ENCODE data around the gene RNF130. TPM values are rescaled to one million over a fixed set of nuclear protein-coding genes. Genes with fewer than 3 reads are reported as not detected.

Gene RNF130
- total and polyA plus RNA-seq, 9 of the 15 experiments (the other 6 are each of a cell fraction or from before 2014, with no cell fraction given): 5.8 to 39.4 (median 27.1) TPM

DNA sequence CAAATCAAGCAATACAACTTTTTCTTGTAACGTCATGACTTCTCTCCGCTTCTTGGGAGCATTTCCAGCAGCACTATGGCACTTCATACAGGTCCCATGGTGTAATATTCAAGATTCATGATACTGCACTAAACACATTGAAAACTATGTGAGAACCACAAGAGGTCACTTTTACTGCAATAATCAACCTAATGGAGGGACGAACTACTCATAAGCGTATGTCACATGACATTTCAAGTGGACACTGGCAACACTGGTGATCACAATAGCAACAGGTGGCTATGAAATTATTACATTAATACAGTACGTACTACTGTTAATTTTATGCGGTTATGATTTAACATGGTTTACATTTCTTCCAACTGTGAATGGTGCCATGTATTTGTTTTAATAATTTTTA, 85.2 kb downstream of the RNF130 start:
- WGBS (ENCODE audit: insufficient coverage, low coverage, missing lambda C conversion rate): 51% methylated on average over 6 of the region's 6 CpGs
- Histone ChIP-seq H3K4me1 (replicated peaks in 1 of 2; ENCODE audit: control insufficient read depth in 2 of 2, insufficient read depth in 2 of 2, low read length in 2 of 2) (peaks cover 0 to 7% of the 10 kb centered on the region in 2 experiments; a peak in 2 of 5 replicates), H3K27me3 (ENCODE audit: control insufficient read depth in 2 of 2, insufficient read depth in 2 of 2, low read length in 2 of 2) (no peaks in the 10 kb centered on the region), H3K36me3 (ENCODE audit: control insufficient read depth, insufficient read depth, low read length) (no peaks in the 10 kb centered on the region), H2AFZ (ENCODE audit: low read depth, low read length) (no peak overlapping the region), H3K9me1 (ENCODE audit: control insufficient read depth, insufficient read depth, low read length) (no peaks in the 10 kb centered on the region), H3K9ac (ENCODE audit: insufficient read depth in 1 of 2, low read depth in 2 of 2, low read length in 2 of 2) (no peak overlapping the region), H3K27ac (ENCODE audit: extremely low read depth, low read depth, low read length) (no peak overlapping the region), H3K4me2 (ENCODE audit: insufficient read depth, low read length) (no peak overlapping the region), H3K4me3 (no peak overlapping the region), H4K20me1 (replicated peaks; ENCODE audit: control insufficient read depth, insufficient read depth, low read length) (no peaks in the 10 kb centered on the region), H3K9me3 (replicated peaks; ENCODE audit: control insufficient read depth, insufficient read depth, low read depth, low read length) (0 out of 2 replicates have a peak, but pooled peaks cover 2% of the 10 kb centered on the region), H3K79me2 (ENCODE audit: control insufficient read depth, insufficient read depth, low read length) (no peaks in the 10 kb centered on the region)
- ATAC-seq: peak; percentile 61
- no peak for FAIRE-seq
- in situ Hi-C loops (cut with MboI): no loop called here
- DNase-seq (ENCODE audit: extremely low read depth in 1 of 4, low spot score in 3 of 4): peak in 2 of 4 experiments; percentile 22 to 29
- ChIA-PET CTCF (ENCODE audit: low intra/inter-chr PET ratio) (no interaction called here), POLR2A (no interaction called here)
- BruUV-seq (replicated peaks): no TSS peak
- intact Hi-C loops (cut with micrococcal nuclease): loop anchor here (5.0 kb wide), 2 partner anchors 86 to 106 kb away; partner anchors contain the start of gene RNF130
- TF ChIP-seq ZNF764 (CRISPR knock-in tag; IDR thresholded peaks at IDR 0.05; ENCODE audit: low read depth) (no peak), ZNF586 (CRISPR knock-in tag; conservative IDR thresholded peaks at IDR 0.05) (no peak), MYC (IDR thresholded peaks at IDR 0.05; ENCODE audit: low read depth, low read length) (no peak), MYC (CRISPR knock-in tag; IDR thresholded peaks at IDR 0.05; ENCODE audit: borderline replicate concordance, low read depth) (no peak), RFX1 (IDR thresholded peaks at IDR 0.05) (0 out of 2 replicates have a peak, but pooled peaks have one; percentile 20), ELK3 (CRISPR knock-in tag; IDR thresholded peaks at IDR 0.05) (no peak), ZNF639 (CRISPR knock-in tag; conservative IDR thresholded peaks at IDR 0.05 in 1 of 2, IDR thresholded peaks at IDR 0.05 in 1 of 2) (no peak), CBX3 (IDR thresholded peaks at IDR 0.05; ENCODE audit: borderline replicate concordance in 1 of 2, low read length in 2 of 2) (no peak), NCOA6 (IDR thresholded peaks at IDR 0.05) (no peak), ZBED1 (IDR thresholded peaks at IDR 0.05) (no peak)
- TF ChIP-seq, protein P1, sequence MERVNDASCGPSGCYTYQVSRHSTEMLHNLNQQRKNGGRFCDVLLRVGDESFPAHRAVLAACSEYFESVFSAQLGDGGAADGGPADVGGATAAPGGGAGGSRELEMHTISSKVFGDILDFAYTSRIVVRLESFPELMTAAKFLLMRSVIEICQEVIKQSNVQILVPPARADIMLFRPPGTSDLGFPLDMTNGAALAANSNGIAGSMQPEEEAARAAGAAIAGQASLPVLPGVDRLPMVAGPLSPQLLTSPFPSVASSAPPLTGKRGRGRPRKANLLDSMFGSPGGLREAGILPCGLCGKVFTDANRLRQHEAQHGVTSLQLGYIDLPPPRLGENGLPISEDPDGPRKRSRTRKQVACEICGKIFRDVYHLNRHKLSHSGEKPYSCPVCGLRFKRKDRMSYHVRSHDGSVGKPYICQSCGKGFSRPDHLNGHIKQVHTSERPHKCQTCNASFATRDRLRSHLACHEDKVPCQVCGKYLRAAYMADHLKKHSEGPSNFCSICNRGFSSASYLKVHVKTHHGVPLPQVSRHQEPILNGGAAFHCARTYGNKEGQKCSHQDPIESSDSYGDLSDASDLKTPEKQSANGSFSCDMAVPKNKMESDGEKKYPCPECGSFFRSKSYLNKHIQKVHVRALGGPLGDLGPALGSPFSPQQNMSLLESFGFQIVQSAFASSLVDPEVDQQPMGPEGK (CRISPR knock-in tag; IDR thresholded peaks at IDR 0.05; ENCODE audit: borderline replicate concordance): no peak
- TF ChIP-seq, protein P2, sequence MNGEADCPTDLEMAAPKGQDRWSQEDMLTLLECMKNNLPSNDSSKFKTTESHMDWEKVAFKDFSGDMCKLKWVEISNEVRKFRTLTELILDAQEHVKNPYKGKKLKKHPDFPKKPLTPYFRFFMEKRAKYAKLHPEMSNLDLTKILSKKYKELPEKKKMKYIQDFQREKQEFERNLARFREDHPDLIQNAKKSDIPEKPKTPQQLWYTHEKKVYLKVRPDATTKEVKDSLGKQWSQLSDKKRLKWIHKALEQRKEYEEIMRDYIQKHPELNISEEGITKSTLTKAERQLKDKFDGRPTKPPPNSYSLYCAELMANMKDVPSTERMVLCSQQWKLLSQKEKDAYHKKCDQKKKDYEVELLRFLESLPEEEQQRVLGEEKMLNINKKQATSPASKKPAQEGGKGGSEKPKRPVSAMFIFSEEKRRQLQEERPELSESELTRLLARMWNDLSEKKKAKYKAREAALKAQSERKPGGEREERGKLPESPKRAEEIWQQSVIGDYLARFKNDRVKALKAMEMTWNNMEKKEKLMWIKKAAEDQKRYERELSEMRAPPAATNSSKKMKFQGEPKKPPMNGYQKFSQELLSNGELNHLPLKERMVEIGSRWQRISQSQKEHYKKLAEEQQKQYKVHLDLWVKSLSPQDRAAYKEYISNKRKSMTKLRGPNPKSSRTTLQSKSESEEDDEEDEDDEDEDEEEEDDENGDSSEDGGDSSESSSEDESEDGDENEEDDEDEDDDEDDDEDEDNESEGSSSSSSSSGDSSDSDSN (IDR thresholded peaks at IDR 0.05; ENCODE audit: borderline replicate concordance in 1 of 2, low read depth in 2 of 2, low read length in 2 of 2): no peak
- TF ChIP-seq, protein P3, sequence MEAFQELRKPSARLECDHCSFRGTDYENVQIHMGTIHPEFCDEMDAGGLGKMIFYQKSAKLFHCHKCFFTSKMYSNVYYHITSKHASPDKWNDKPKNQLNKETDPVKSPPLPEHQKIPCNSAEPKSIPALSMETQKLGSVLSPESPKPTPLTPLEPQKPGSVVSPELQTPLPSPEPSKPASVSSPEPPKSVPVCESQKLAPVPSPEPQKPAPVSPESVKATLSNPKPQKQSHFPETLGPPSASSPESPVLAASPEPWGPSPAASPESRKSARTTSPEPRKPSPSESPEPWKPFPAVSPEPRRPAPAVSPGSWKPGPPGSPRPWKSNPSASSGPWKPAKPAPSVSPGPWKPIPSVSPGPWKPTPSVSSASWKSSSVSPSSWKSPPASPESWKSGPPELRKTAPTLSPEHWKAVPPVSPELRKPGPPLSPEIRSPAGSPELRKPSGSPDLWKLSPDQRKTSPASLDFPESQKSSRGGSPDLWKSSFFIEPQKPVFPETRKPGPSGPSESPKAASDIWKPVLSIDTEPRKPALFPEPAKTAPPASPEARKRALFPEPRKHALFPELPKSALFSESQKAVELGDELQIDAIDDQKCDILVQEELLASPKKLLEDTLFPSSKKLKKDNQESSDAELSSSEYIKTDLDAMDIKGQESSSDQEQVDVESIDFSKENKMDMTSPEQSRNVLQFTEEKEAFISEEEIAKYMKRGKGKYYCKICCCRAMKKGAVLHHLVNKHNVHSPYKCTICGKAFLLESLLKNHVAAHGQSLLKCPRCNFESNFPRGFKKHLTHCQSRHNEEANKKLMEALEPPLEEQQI (IDR thresholded peaks at IDR 0.05): no peak
